ENCODE data around the gene TCHHL1. TPM values are rescaled to one million over a fixed set of nuclear protein-coding genes. Genes with fewer than 3 reads are reported as not detected.

The TCHHL1 gene
- total and polyA plus RNA-seq, 9 of the 15 experiments (the other 6 are each of a cell fraction or from before 2014, with no cell fraction given), result not detected

DNA sequence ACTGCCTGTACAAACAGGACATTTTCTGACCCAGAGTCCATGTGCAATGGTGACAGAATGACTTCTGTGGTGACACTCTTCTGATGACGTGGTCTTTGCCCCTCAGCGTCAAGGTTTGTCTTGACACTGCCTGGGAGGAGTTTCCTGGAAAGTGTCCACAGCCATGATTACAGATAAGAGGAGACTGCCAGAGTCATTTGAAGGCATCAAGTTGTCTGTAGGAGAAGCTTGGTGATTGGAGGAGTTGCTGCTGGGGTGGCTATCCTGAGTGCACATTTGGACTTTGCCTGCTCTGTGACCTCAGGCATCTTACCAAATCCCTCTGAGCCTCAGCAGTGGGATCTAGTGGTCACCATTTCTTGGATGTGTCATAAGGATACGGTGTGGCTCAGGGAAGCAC is 17.7 kb downstream of the TCHHL1 start (continued):
- TF ChIP-seq ARID3A (IDR thresholded peaks at IDR 0.05; ENCODE audit: borderline replicate concordance, low read depth, low read length), result no peak
- TF ChIP-seq, protein P1, sequence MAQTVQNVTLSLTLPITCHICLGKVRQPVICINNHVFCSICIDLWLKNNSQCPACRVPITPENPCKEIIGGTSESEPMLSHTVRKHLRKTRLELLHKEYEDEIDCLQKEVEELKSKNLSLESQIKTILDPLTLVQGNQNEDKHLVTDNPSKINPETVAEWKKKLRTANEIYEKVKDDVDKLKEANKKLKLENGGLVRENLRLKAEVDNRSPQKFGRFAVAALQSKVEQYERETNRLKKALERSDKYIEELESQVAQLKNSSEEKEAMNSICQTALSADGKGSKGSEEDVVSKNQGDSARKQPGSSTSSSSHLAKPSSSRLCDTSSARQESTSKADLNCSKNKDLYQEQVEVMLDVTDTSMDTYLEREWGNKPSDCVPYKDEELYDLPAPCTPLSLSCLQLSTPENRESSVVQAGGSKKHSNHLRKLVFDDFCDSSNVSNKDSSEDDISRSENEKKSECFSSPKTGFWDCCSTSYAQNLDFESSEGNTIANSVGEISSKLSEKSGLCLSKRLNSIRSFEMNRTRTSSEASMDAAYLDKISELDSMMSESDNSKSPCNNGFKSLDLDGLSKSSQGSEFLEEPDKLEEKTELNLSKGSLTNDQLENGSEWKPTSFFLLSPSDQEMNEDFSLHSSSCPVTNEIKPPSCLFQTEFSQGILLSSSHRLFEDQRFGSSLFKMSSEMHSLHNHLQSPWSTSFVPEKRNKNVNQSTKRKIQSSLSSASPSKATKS (CRISPR knock-in tag; IDR thresholded peaks at IDR 0.05), result no peak
- no peak for TF ChIP-seq PRPF4 (IDR thresholded peaks at IDR 0.05; ENCODE audit: insufficient read depth, low read depth, low read length, poor library complexity, severe bottlenecking)
- no peak for TF ChIP-seq NCOA4 (IDR thresholded peaks at IDR 0.05; ENCODE audit: partially characterized antibody)
- no peak for TF ChIP-seq IRF1 (CRISPR knock-in tag; IDR thresholded peaks at IDR 0.05; ENCODE audit: borderline replicate concordance)
- TF ChIP-seq NR2C1 (IDR thresholded peaks at IDR 0.05), result no peak
- TF ChIP-seq NR2C1 (tag; IDR thresholded peaks at IDR 0.05), result 0 out of 2 replicates have a peak, but pooled peaks have one; percentile 44
- no peak for TF ChIP-seq PHTF2 (CRISPR knock-in tag; IDR thresholded peaks at IDR 0.05)
- TF ChIP-seq GATAD2B (IDR thresholded peaks at IDR 0.05; ENCODE audit: borderline replicate concordance), result no peak
- no peak for TF ChIP-seq ZBTB8A (IDR thresholded peaks at IDR 0.05; ENCODE audit: partially characterized antibody)
